ENCODE results near the gene CARD11. TPM values are rescaled to one million over a fixed set of nuclear protein-coding genes. Genes with fewer than 3 reads are reported as not detected.

Gene CARD11
- polyA plus RNA-seq, 1 of the 3 experiments (the other 2 are of a cell fraction), result not detected

DNA sequence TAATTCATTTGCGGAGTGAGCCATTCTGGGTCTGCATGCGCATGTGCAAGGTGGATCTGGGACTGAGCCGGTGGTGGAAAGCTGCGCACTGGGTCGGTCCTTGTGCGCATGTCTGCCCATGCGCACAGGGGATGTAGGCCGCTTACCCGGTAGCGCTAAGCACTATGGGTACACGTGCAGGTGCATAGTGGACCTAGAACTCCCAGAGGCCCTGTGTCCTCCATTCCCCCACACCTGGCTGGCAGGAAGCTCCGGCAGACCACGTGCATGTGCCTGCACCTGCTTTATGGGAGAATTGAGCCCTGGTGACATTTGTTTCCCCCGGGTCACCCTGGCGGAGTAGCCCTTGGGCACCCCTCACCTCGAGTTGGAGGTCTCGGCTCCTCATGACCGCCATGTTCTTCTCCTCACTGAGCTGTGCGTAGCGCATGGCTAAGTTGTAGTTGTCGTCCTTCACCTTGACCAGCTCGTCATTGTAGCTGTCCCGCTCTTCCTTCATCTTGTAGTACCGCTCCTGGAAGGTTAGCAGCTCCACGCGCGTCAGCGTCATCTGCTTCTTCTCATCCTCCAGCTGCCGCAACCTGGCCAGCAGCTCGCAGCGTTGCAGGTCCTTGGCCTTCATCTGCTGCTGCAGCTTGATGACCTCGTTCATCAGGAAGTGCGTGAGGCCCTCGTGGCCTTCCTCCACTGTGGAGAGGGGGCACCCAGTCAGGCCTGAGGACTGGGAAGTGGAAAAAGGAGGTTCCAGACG is 99.6 kb downstream of the CARD11 start:
- ChIA-PET POLR2A (no interaction called here), CTCF (interaction anchor here (0.7 to 1.9 kb wide), 4 partner anchors 12 to 356 kb away, joined by 3 to 8 read pairs (median 3); no protein-coding TSS in a partner anchor)
- H2AFZ ChIP-seq (ENCODE audit: low read depth), result no peak overlapping the region
- H3K9me2 ChIP-seq, result no peaks in the 10 kb centered on the region
- no peaks in the 10 kb centered on the region for H3K9me3 ChIP-seq
- no peaks in the 10 kb centered on the region; a peak in 1 of 4 replicates for H3K4me1 ChIP-seq (ENCODE audit: control insufficient read depth in 1 of 2, insufficient read depth in 2 of 2, low read depth in 1 of 2, low read length in 1 of 2)
- peaks cover 6% of the 10 kb centered on the region; the same call in 1 of the 2 replicates for H3K27me3 ChIP-seq (ENCODE audit: insufficient read depth)
- no peak overlapping the region for H3K9ac ChIP-seq
- 74% methylated on average over 35 of the region's 35 CpGs for WGBS (ENCODE audit: low lambda C conversion rate)
- H3F3A ChIP-seq (replicated peaks; ENCODE audit: insufficient read depth), result no peaks in the 10 kb centered on the region
- no peaks in the 10 kb centered on the region for H3K36me3 ChIP-seq (replicated peaks in 1 of 2; ENCODE audit: control insufficient read depth in 1 of 2, insufficient read depth in 2 of 2, low read length in 1 of 2)
- no peaks in the 10 kb centered on the region for H4K20me1 ChIP-seq (ENCODE audit: insufficient read depth)
- no peak overlapping the region for H3K4me2 ChIP-seq
- DNase-seq, result no peak
- H3K27ac ChIP-seq (ENCODE audit: low read depth in 2 of 2, low read length in 1 of 2), result no peak overlapping the region
- TF ChIP-seq RFX5 (IDR thresholded peaks at IDR 0.05; ENCODE audit: low read length) (no peak), TCF12 (IDR thresholded peaks at IDR 0.05) (no peak)
- no peaks in the 10 kb centered on the region for H3K79me2 ChIP-seq (ENCODE audit: insufficient read depth)
- H3K4me3 ChIP-seq (ENCODE audit: low read depth in 2 of 2, low read length in 1 of 2), result no peak overlapping the region

DNA sequence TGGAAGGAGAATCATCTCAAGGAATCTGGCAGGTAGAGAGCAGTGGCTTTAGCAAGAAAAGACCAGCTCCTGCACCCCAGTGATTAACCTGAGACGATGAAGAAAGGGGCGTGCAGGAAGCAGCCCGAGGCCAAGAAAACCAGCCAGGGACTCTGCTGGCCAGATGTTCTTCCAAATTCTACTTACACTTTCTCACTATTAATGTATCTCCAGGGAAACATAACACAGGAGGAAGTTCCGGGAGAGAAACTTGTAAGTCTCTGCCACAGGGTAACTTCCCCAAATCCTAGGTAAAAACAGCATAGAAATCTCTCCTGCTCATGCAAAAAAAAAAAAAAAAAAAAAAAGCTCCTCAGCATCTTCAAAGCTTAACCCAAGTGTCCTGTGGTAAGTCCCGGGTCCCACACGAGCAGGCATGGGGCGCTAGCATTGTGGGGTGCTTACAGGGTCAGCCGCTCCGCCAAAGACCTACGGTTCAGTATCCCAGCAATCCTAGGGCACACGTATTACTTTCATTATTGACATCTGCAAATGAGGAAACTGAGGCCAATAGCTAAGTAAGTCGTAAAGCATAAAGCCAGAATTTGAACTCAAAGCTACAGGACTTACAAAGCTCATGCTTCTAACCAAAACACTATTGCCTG is 102.3 kb downstream of the CARD11 start:
- no peak overlapping the region for H2AFZ ChIP-seq (ENCODE audit: low read depth)
- no peak overlapping the region for H3K27ac ChIP-seq (ENCODE audit: low read depth in 2 of 2, low read length in 1 of 2)
- ChIA-PET CTCF (interaction anchor here (0.7 to 1.2 kb wide), 2 partner anchors 9 to 20 kb away, joined by 4 to 5 read pairs; no protein-coding TSS in a partner anchor), POLR2A (no interaction called here)
- no peaks in the 10 kb centered on the region for H4K20me1 ChIP-seq (ENCODE audit: insufficient read depth)
- no peaks in the 10 kb centered on the region for H3K9me3 ChIP-seq
- no peak for TF ChIP-seq GABPA (IDR thresholded peaks at IDR 0.05; ENCODE audit: low read depth)
- TF ChIP-seq SMC3 (IDR thresholded peaks at IDR 0.05; ENCODE audit: low read depth, low read length), result no peak
- TF ChIP-seq, protein P1, sequence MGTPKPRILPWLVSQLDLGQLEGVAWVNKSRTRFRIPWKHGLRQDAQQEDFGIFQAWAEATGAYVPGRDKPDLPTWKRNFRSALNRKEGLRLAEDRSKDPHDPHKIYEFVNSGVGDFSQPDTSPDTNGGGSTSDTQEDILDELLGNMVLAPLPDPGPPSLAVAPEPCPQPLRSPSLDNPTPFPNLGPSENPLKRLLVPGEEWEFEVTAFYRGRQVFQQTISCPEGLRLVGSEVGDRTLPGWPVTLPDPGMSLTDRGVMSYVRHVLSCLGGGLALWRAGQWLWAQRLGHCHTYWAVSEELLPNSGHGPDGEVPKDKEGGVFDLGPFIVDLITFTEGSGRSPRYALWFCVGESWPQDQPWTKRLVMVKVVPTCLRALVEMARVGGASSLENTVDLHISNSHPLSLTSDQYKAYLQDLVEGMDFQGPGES (IDR thresholded peaks at IDR 0.05; ENCODE audit: low read depth, low read length), result no peak
- no peaks in the 10 kb centered on the region for H3K36me3 ChIP-seq (replicated peaks in 1 of 2; ENCODE audit: control insufficient read depth in 1 of 2, insufficient read depth in 2 of 2, low read length in 1 of 2)
- no peak overlapping the region for H3K4me3 ChIP-seq (ENCODE audit: low read depth in 2 of 2, low read length in 1 of 2)
- 52% methylated on average over 12 of the region's 12 CpGs for WGBS (ENCODE audit: low lambda C conversion rate)
- no peaks in the 10 kb centered on the region; a peak in 1 of 4 replicates for H3K4me1 ChIP-seq (ENCODE audit: control insufficient read depth in 1 of 2, insufficient read depth in 2 of 2, low read depth in 1 of 2, low read length in 1 of 2)
- no peak overlapping the region for H3K9ac ChIP-seq
- H3F3A ChIP-seq (replicated peaks; ENCODE audit: insufficient read depth), result no peaks in the 10 kb centered on the region
- no peaks in the 10 kb centered on the region for H3K9me2 ChIP-seq
- no peak overlapping the region for H3K4me2 ChIP-seq
- no peak for DNase-seq
- H3K79me2 ChIP-seq (ENCODE audit: insufficient read depth), result no peaks in the 10 kb centered on the region
- peaks cover 6% of the 10 kb centered on the region; the same call in 1 of the 2 replicates for H3K27me3 ChIP-seq (ENCODE audit: insufficient read depth)

DNA sequence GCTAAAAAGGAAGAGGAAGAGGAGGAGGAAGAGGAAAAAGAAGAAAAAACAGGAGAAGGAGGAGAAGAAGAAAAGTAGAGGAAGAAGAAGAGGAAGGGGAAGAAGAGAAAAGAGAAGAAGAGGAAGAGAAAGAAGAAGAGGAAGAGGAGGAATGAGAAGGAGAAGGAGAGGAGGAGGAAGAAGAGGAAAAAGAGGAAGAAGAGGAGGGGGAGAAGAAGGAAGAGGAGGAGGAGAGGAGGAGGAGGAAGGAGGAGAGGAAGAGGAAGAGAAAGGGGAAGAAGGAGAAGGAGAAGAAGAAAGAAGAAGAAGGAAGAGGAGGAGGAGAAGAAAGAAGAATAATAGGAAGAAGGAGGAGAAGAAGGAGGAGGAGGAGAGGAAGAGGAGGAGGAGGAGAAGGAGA is 103.2 kb downstream of the CARD11 start:
- no peak overlapping the region for H2AFZ ChIP-seq (ENCODE audit: low read depth)
- no peaks in the 10 kb centered on the region for H3K36me3 ChIP-seq (replicated peaks in 1 of 2; ENCODE audit: control insufficient read depth in 1 of 2, insufficient read depth in 2 of 2, low read length in 1 of 2)
- H3K27ac ChIP-seq (ENCODE audit: low read depth in 2 of 2, low read length in 1 of 2), result no peak overlapping the region
- peaks cover 6% of the 10 kb centered on the region; the same call in 1 of the 2 replicates for H3K27me3 ChIP-seq (ENCODE audit: insufficient read depth)
- no peaks in the 10 kb centered on the region for H3K79me2 ChIP-seq (ENCODE audit: insufficient read depth)
- no peaks in the 10 kb centered on the region for H3K9me3 ChIP-seq
- H3K9ac ChIP-seq, result no peak overlapping the region
- DNase-seq, result no peak
- no peaks in the 10 kb centered on the region for H3K9me2 ChIP-seq
- no peaks in the 10 kb centered on the region; a peak in 1 of 4 replicates for H3K4me1 ChIP-seq (ENCODE audit: control insufficient read depth in 1 of 2, insufficient read depth in 2 of 2, low read depth in 1 of 2, low read length in 1 of 2)
- ChIA-PET CTCF (interaction anchor here (0.7 kb wide), 3 partner anchors 12 to 1849 kb away, joined by 3 read pairs; no protein-coding TSS in a partner anchor), POLR2A (no interaction called here)
- no peaks in the 10 kb centered on the region for H3F3A ChIP-seq (replicated peaks; ENCODE audit: insufficient read depth)
- no peaks in the 10 kb centered on the region for H4K20me1 ChIP-seq (ENCODE audit: insufficient read depth)
- H3K4me2 ChIP-seq, result no peak overlapping the region
- no peak overlapping the region for H3K4me3 ChIP-seq (ENCODE audit: low read depth in 2 of 2, low read length in 1 of 2)
- no peak for TF ChIP-seq ELF1 (IDR thresholded peaks at IDR 0.05)
- no peak for TF ChIP-seq FOXJ3 (CRISPR knock-in tag; IDR thresholded peaks at IDR 0.05)
- TF ChIP-seq YY1 (IDR thresholded peaks at IDR 0.05; ENCODE audit: low read depth), result no peak
- no peak for TF ChIP-seq POLR2AphosphoS5 (IDR thresholded peaks at IDR 0.05; ENCODE audit: low read depth, low read length)
- TF ChIP-seq, protein P2, sequence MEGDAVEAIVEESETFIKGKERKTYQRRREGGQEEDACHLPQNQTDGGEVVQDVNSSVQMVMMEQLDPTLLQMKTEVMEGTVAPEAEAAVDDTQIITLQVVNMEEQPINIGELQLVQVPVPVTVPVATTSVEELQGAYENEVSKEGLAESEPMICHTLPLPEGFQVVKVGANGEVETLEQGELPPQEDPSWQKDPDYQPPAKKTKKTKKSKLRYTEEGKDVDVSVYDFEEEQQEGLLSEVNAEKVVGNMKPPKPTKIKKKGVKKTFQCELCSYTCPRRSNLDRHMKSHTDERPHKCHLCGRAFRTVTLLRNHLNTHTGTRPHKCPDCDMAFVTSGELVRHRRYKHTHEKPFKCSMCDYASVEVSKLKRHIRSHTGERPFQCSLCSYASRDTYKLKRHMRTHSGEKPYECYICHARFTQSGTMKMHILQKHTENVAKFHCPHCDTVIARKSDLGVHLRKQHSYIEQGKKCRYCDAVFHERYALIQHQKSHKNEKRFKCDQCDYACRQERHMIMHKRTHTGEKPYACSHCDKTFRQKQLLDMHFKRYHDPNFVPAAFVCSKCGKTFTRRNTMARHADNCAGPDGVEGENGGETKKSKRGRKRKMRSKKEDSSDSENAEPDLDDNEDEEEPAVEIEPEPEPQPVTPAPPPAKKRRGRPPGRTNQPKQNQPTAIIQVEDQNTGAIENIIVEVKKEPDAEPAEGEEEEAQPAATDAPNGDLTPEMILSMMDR (IDR thresholded peaks at IDR 0.05), result no peak
- TF ChIP-seq FOSL2 (IDR thresholded peaks at IDR 0.05; ENCODE audit: borderline replicate concordance, low read depth), result no peak
- no peak for TF ChIP-seq GABPA (IDR thresholded peaks at IDR 0.05; ENCODE audit: low read depth)
- TF ChIP-seq SMC3 (IDR thresholded peaks at IDR 0.05; ENCODE audit: low read depth, low read length), result no peak
- no peak for TF ChIP-seq EP300 (IDR thresholded peaks at IDR 0.05; ENCODE audit: borderline replicate concordance in 1 of 2, low read depth in 1 of 2, low read length in 1 of 2)
- TF ChIP-seq GATA2 (CRISPR knock-in tag; IDR thresholded peaks at IDR 0.05), result no peak
- TF ChIP-seq, protein P3, sequence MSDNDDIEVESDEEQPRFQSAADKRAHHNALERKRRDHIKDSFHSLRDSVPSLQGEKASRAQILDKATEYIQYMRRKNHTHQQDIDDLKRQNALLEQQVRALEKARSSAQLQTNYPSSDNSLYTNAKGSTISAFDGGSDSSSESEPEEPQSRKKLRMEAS (IDR thresholded peaks at IDR 0.05; ENCODE audit: low read depth), result no peak
- TF ChIP-seq RFX5 (IDR thresholded peaks at IDR 0.05; ENCODE audit: low read length), result no peak
- no peak for TF ChIP-seq CHD2 (IDR thresholded peaks at IDR 0.05; ENCODE audit: low read length, partially characterized antibody)
- no peak for TF ChIP-seq TCF12 (IDR thresholded peaks at IDR 0.05)
- TF ChIP-seq, protein P4, sequence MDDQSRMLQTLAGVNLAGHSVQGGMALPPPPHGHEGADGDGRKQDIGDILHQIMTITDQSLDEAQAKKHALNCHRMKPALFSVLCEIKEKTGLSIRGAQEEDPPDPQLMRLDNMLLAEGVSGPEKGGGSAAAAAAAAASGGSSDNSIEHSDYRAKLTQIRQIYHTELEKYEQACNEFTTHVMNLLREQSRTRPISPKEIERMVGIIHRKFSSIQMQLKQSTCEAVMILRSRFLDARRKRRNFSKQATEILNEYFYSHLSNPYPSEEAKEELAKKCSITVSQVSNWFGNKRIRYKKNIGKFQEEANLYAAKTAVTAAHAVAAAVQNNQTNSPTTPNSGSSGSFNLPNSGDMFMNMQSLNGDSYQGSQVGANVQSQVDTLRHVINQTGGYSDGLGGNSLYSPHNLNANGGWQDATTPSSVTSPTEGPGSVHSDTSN (IDR thresholded peaks at IDR 0.05), result no peak
- no peak for TF ChIP-seq MEF2A (IDR thresholded peaks at IDR 0.05; ENCODE audit: borderline replicate concordance, low read depth)

All from SK-N-SH (cell line).